Heart left ventricle (tissue), 16 donors: ENCODE results near the gene CDH13. TPM values are rescaled to one million over a fixed set of nuclear protein-coding genes. Genes with fewer than 3 reads are reported as not detected.

ENCODE experiments used
- ATAC-seq, 4 donors: fragments of 200-7000 bp; cut with Tn5 transposase; one replicate each; pipeline ENCODE4 v1.9.1; 2020 to 2022; ENCODE audit warnings: moderate library complexity in 4 of 4, mild to moderate bottlenecking in 3 of 4, moderate number of reproducible peaks in 1 of 4
- DNase-seq, 5 donors: peaks; one replicate each; pipeline ENCODE4 v3.0.0-alpha.2; 2020
- H3K27ac ChIP-seq, 12 donors: fragments of 200-600 bp; sonication (generic) in 4 of 12; one replicate each; pipeline versions ENCODE4 v1.5.0 to v1.8.0; 2016 to 2022; ENCODE audit warnings: mild to moderate bottlenecking in 2 of 12
- H3K27me3 ChIP-seq, 9 donors: fragments of 200-600 bp; sonication (generic) in 2 of 9; one replicate each; pipeline versions ENCODE4 v1.5.1 to v1.8.0; 2016 to 2022; ENCODE audit warnings: mild to moderate bottlenecking in 3 of 9
- H3K36me3 ChIP-seq, 9 donors: fragments of 200-600 bp; sonication (generic) in 2 of 9; one replicate each; pipeline versions ENCODE4 v1.5.0 to v1.8.0; 2018 to 2022; ENCODE audit warnings: mild to moderate bottlenecking in 2 of 9
- H3K4me1 ChIP-seq, 12 donors: fragments of 200-600 bp; sonication (generic) in 4 of 12; one replicate each; pipeline versions ENCODE4 v1.5.0 to v1.8.0; 2016 to 2022; ENCODE audit warnings: mild to moderate bottlenecking in 3 of 12
- H3K4me3 ChIP-seq, 12 donors: fragments of 200-600 bp; sonication (generic) in 4 of 12; one replicate each; pipeline versions ENCODE4 v1.5.0 to v1.8.0; 2017 to 2022; ENCODE audit warnings: mild to moderate bottlenecking in 9 of 12, moderate library complexity in 4 of 12
- H3K9me3 ChIP-seq, 12 donors: fragments of 200-600 bp; sonication (generic) in 4 of 12; one replicate each; pipeline versions ENCODE4 v1.5.0 to v1.8.0; 2016 to 2022; ENCODE audit warnings: mild to moderate bottlenecking in 1 of 12
- CTCF ChIP-seq, 12 donors: fragments of 200-600 bp; sonication (generic) in 4 of 12; IDR thresholded peaks; one replicate each; pipeline versions ENCODE4 v1.5.0 to v1.8.0; 2018 to 2022; ENCODE audit warnings: antibody characterized with exemption in 12 of 12, mild to moderate bottlenecking in 5 of 12
- POLR2A ChIP-seq, 2 donors: fragments of 450-650 bp; IDR thresholded peaks; one replicate each; pipeline ENCODE4 v1.6.1; 2017; ENCODE audit warnings: antibody characterized with exemption in 2 of 2, mild to moderate bottlenecking in 2 of 2, moderate library complexity in 2 of 2
- WGBS, 4 donors: extraction: QIAGEN DNeasy Blood & Tissue Kit in 2 of 4; methylation state at CpG; one replicate each; pipeline versions ENCODE4 v1.1.5 to v1.1.7; 2013 to 2018; 5-methylcytosine and 5-hydroxymethylcytosine counted together
- intact Hi-C, 10 donors: fragments of 100-400 bp; cut with DNase I; formaldehyde crosslinking; loops; one replicate each; pipeline versions ENCODE4 v1.11.1 to v1.14.2; 2022
- polyA plus RNA-seq, 2 donors: library from polyadenylated mRNA; stranded (reverse); fragments of 200-250 nt; gene quantifications; one replicate each; pipeline ENCODE4 v1.2.3, GENCODE V29; 2013
- total RNA-seq, 9 donors: library from RNA; depleted of rRNA in 2 of 9; stranded (reverse); fragments of >200 nt in 2 of 9; fragmentation: NEBNext Ultra II Directional in 3 of 9; extraction: Animal tissue kit (Norgen Biotek cat#: 25700) in 3 of 9; gene quantifications; one replicate each; pipeline versions ENCODE4 v1.1.0 to v1.2.4, GENCODE V29; 2016 to 2023
- donor health status: ischemic (EF 13 %, LVEDD 7.1; RV severe dilation, severe dysfunction).
- donor health status: healthy with polysubstance abuse.
- donor health status: DM: no; HTN: yes; CAD: no.
- donor health status: DM: no; HTN: no; CAD: no.
- donor health status: ischemic (EF 25% LVEDD 6.9; RV normal size, moderate dysfunction).
- donor health status: ischemic (EF 25% LVEDD 5.7; RV mildly dilated, moderate dysfunction).
- donor health status: healthy.
- donor health status: DM: yes; HTN: yes; CAD: no.
- donor health status: ischemic (EF 35%, LVEDD 5.7; RV mildly dilated, moderate dysfunction).
- donor health status: nonischemic (EF 11% LVEDD 7.7; RV severe dilation, severe dysfunction).
- donor health status: DM: yes; HTN: yes; CAD: no.
- donor health status: PGD.
- donor health status: ischemic (EF 29% LVEDD 5.4; RV normal size, mild dysfunction).
- donor health status: nonischemic (EF 23%, LVEDD 6.1; RV moderate dilation, normal function).

CDH13 gene
- total and polyA plus RNA-seq, 11 donors: 15.0 to 172 (median 137) TPM

DNA sequence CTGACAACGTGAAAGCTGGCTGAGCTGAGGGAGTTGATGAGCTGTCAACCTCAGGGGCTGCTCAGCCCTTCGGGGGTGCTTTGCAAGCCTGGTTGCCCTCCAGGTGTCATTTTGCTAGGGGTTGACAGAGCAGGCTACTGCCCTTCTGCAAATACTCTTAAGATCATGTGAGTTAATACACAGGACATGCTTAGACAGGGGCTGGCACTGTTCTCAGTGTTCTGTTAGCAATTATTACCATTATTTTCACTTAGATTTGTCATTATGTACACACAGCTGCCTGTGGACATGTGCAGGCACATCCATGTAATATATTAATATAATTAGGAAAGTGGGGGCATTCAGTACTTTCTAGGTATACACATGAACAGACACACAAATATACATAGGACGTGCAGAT is 626.8 kb downstream of the CDH13 start:
- peaks cover 0 to 18% (median 5%) of the 10 kb centered on the region in 12 donors for H3K4me1 ChIP-seq
- H3K27me3 ChIP-seq: no peaks in the 10 kb centered on the region
- 66 to 81% (median 68%) methylated on average over 3 of the region's 3 CpGs for WGBS, 4 donors
- DNase-seq (no peak), ATAC-seq (no peak)
- H3K36me3 ChIP-seq: no peaks in the 10 kb centered on the region
- no peak overlapping the region for H3K27ac ChIP-seq
- no peak overlapping the region for H3K4me3 ChIP-seq
- no peaks in the 10 kb centered on the region for H3K9me3 ChIP-seq
- intact Hi-C loops: no loop called here
- TF ChIP-seq CTCF (IDR thresholded peaks at IDR 0.05): no peak
- no peak for TF ChIP-seq POLR2A (IDR thresholded peaks at IDR 0.05)

DNA sequence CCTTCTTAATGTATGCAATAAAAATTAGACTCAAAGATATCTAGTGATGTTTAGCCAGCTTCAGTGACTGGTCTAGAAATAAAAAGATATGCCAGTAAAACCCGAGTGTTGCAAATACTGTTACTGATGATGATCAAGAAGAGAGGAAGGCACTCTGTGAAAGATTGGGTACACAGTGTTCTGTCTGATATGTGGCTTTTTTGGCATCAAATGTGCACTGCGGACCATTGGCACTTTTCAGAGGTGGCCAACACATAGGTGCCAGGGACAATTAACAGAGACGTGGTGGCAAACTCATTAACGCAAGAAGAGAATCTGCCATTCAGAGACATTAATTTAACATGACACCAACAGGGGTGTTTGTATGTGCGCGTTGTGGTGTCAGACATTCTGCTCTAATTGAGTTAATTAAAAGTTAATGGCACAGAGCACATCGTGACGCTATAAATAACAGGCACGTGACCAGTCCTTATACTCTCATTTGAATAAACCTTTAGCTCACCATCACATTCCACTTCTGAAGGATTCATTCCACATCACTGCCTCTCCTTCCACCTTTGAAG is 631.7 kb downstream of the CDH13 start:
- H3K27me3 ChIP-seq: no peaks in the 10 kb centered on the region
- peaks cover 0 to 7% (median 0%) of the 10 kb centered on the region in 12 donors for H3K4me1 ChIP-seq
- no peaks in the 10 kb centered on the region for H3K36me3 ChIP-seq
- H3K4me3 ChIP-seq: no peak overlapping the region
- no peaks in the 10 kb centered on the region for H3K9me3 ChIP-seq
- no peak for TF ChIP-seq CTCF (IDR thresholded peaks at IDR 0.05)
- TF ChIP-seq POLR2A (IDR thresholded peaks at IDR 0.05): no peak
- no peak for DNase-seq
- no peak overlapping the region for H3K27ac ChIP-seq
- peak; percentile 45 to 77 (median 74) for ATAC-seq
- WGBS, 4 donors: 61 to 70% (median 66%) methylated on average over 9 of the region's 9 CpGs
- intact Hi-C loops: no loop called here

DNA sequence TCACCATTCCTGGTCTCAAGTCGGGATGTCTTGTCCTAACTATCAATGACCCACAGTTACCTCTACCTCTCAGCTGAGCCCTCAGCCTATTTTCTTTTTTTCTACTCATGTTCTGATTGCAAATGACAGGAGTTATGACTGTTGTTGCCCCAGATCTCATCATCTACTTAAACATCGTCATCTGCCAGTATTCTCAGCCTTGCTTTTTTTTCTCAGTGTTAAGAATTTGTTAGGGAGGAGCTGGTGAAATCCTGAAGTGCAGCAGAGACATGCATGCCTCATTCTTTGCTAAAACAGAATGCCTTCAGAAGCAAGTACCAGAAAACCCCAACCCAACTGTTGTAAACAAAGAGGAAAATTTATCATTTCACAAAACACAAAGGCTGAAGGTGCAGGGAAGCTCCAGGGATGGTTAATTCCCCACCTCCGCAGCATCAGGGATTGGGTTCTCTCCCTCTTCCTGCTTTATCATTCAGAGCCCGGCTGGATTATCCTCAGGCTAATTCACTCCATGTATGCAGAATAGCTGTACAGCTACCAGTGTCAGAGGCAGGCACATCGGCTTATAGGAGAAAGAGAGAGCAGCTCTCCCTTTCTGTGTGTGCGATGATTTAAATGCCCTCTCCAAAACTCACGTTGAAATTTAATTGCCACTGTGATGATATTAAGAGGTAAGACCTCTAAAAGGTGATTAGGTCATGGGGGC is 640.2 kb downstream of the CDH13 start:
- Histone ChIP-seq H3K27me3 (no peaks in the 10 kb centered on the region), H3K4me3 (no peak overlapping the region), H3K36me3 (no peaks in the 10 kb centered on the region), H3K4me1 (no peaks in the 10 kb centered on the region), H3K9me3 (no peaks in the 10 kb centered on the region), H3K27ac (no peak overlapping the region)
- intact Hi-C loops: no loop called here
- DNase-seq (no peak), ATAC-seq (no peak)
- 70 to 79% (median 74%) methylated on average over 7 of the region's 7 CpGs for WGBS, 4 donors
- TF ChIP-seq POLR2A (IDR thresholded peaks at IDR 0.05): no peak

DNA sequence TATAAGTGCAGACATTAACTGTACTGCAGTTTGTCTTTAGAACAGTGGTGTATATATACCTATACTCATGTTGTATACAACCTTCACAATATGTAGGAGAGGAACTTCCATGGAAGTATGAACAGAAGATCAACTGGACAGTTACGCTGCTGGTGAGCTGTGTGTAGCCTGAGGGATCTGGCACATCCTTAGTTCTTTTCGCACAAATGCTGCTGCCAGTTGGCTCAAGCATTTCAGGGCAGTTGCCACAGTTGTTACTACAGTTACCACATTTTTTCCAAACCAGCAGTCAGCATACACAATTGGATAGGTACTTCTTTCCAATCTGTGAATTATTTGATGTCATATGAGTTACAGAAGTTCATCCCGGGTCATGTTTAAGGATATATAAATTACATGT is 641.4 kb downstream of the CDH13 start:
- no peaks in the 10 kb centered on the region for H3K9me3 ChIP-seq
- no peaks in the 10 kb centered on the region for H3K27me3 ChIP-seq
- H3K4me1 ChIP-seq: no peaks in the 10 kb centered on the region
- no peak for DNase-seq
- TF ChIP-seq POLR2A (IDR thresholded peaks at IDR 0.05) (no peak), CTCF (IDR thresholded peaks at IDR 0.05) (no peak)
- no peaks in the 10 kb centered on the region for H3K36me3 ChIP-seq
- ATAC-seq: peak in 1 of 4 donors; percentile 37
- no peak overlapping the region for H3K27ac ChIP-seq
- intact Hi-C loops: no loop called here
- H3K4me3 ChIP-seq: no peak overlapping the region
- WGBS, 4 donors: 88 to 97% (median 92%) methylated on average over 3 of the region's 3 CpGs
